Loucy (cell line): Measurements from ENCODE around the gene RGMB.

Experiments
- H2AFZ ChIP-seq: fragments of 200-600 bp; sonication (generic); 2 replicates; pipeline ENCODE4 v1.6.0; 2016; ENCODE audit warnings: antibody characterized with exemption, mild to moderate bottlenecking, low read length, moderate library complexity
- H3F3A ChIP-seq: fragments of 200-600 bp; 2 replicates; pipeline ENCODE4 v1.6.0; 2016; ENCODE audit warnings: antibody characterized with exemption, low read depth, mild to moderate bottlenecking
- H3K27me3 ChIP-seq: fragments of 200-600 bp; sonication (generic); 2 replicates; pipeline ENCODE4 v1.6.1; 2014; ENCODE audit warnings: low read length, mild to moderate bottlenecking; ENCODE audit not compliant: insufficient read depth, poor library complexity, severe bottlenecking
- H3K36me3 ChIP-seq: fragments of 200-600 bp; sonication (generic); 2 replicates; pipeline ENCODE4 v1.6.1; 2016; ENCODE audit warnings: low read length; ENCODE audit not compliant: insufficient read depth
- H3K4me1 ChIP-seq: fragments of 200-600 bp; sonication (generic); 2 replicates; pipeline ENCODE4 v1.5.1; 2014; ENCODE audit warnings: low read length, mild to moderate bottlenecking; ENCODE audit not compliant: insufficient read depth, poor library complexity, severe bottlenecking
- H3K4me2 ChIP-seq: fragments of 200-600 bp; sonication (generic); 2 replicates; pipeline ENCODE4 v1.6.0; 2014; ENCODE audit warnings: antibody characterized with exemption, low read length, low read depth, mild to moderate bottlenecking; ENCODE audit not compliant: poor library complexity, severe bottlenecking
- H3K4me3 ChIP-seq: fragments of 200-600 bp; sonication (generic); 2 replicates; pipeline ENCODE4 v1.5.1; 2014; ENCODE audit warnings: low read length, mild to moderate bottlenecking, mixed read lengths; ENCODE audit not compliant: poor library complexity, severe bottlenecking
- H3K79me2 ChIP-seq: fragments of 200-600 bp; sonication (generic); 2 replicates; pipeline ENCODE4 v1.6.1; 2014; ENCODE audit warnings: low read length; ENCODE audit not compliant: insufficient read depth
- H3K9ac ChIP-seq: fragments of 200-600 bp; sonication (generic); 2 replicates; pipeline ENCODE4 v1.6.0; 2014; ENCODE audit warnings: mild to moderate bottlenecking, low read depth, low read length, moderate library complexity; ENCODE audit not compliant: poor library complexity, severe bottlenecking
- H3K9me2 ChIP-seq: fragments of 200-600 bp; sonication (generic); replicated peaks from 2 replicates; pipeline ENCODE4 v1.6.1; 2016; ENCODE audit warnings: low read depth, low read length, mixed read lengths
- H3K9me3 ChIP-seq: fragments of 200-600 bp; sonication (generic); 2 replicates; pipeline ENCODE4 v1.6.1; 2014; ENCODE audit warnings: mild to moderate bottlenecking, antibody characterized with exemption, low read length, low read depth; ENCODE audit not compliant: insufficient read depth
- H4K20me1 ChIP-seq: fragments of 200-600 bp; sonication (generic); 2 replicates; pipeline ENCODE4 v1.6.0; 2014; ENCODE audit warnings: antibody characterized with exemption, low read length, mild to moderate bottlenecking; ENCODE audit not compliant: insufficient read depth, poor library complexity, severe bottlenecking
- EZH2phosphoT487 ChIP-seq: fragments of 200-600 bp; IDR thresholded peaks from 2 replicates; pipeline ENCODE4 v1.6.1; 2018; ENCODE audit warnings: antibody characterized with exemption, mild to moderate bottlenecking, moderate library complexity, borderline replicate concordance
- TF ChIP-seq, protein P1 (sequence below): fragments of 200-600 bp; sonication (generic); conservative IDR thresholded peaks from 2 replicates; pipeline ENCODE4 v1.5.1; 2014; ENCODE audit warnings: mild to moderate bottlenecking, antibody characterized with exemption, low read length

RGMB gene

DNA sequence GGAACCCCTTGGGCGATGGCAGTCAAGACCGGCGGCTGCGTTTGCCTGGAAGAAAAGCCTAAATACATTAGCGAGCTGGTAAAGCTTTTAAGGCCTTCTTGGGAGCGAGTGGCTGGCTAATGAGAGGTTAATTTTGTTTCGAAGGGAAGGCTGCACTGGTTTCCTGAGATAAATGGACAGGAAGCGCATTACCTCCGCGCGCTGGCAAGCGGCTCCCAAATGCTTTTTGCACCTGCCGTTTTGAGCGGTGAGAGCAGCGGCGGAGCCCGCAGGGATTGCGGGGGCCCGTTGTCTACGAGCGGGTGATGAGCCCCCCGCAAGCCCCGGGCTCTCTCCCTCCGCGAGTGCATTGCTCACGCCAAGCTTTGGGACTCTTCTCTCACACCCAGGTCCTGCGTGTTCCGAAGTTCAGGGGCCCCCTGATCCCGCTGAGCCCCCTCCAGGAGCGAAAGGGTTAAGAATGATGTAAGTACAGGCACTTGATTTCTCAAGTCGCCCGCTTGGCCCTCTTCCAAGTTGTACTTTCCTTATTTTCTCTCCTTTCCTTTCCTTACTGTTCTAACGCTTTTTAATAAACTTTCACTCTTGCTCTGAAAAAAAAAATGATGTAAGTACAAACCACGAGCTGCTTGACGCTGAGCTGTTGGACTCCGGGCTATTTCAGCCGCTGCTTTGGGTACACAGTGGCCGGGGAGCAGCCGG lies 3.1 kb upstream of the RGMB start:
- Histone ChIP-seq H2AFZ (peak overlapping the region; percentile 85), H3K4me2 (peak overlapping the region; percentile 95), H3K79me2 (no peaks in the 10 kb centered on the region), H3F3A (no peaks in the 10 kb centered on the region), H4K20me1 (no peaks in the 10 kb centered on the region), H3K27me3 (peaks cover 21% of the 10 kb centered on the region), H3K9ac (peak overlapping the region; percentile 60), H3K4me3 (peak overlapping the region; percentile 78), H3K9me3 (no peaks in the 10 kb centered on the region), H3K36me3 (no peaks in the 10 kb centered on the region), H3K9me2 (no peaks in the 10 kb centered on the region), H3K4me1 (peaks cover 10% of the 10 kb centered on the region)
- TF ChIP-seq EZH2phosphoT487, result no peak
- TF ChIP-seq, protein P1, sequence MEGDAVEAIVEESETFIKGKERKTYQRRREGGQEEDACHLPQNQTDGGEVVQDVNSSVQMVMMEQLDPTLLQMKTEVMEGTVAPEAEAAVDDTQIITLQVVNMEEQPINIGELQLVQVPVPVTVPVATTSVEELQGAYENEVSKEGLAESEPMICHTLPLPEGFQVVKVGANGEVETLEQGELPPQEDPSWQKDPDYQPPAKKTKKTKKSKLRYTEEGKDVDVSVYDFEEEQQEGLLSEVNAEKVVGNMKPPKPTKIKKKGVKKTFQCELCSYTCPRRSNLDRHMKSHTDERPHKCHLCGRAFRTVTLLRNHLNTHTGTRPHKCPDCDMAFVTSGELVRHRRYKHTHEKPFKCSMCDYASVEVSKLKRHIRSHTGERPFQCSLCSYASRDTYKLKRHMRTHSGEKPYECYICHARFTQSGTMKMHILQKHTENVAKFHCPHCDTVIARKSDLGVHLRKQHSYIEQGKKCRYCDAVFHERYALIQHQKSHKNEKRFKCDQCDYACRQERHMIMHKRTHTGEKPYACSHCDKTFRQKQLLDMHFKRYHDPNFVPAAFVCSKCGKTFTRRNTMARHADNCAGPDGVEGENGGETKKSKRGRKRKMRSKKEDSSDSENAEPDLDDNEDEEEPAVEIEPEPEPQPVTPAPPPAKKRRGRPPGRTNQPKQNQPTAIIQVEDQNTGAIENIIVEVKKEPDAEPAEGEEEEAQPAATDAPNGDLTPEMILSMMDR, result no peak

DNA sequence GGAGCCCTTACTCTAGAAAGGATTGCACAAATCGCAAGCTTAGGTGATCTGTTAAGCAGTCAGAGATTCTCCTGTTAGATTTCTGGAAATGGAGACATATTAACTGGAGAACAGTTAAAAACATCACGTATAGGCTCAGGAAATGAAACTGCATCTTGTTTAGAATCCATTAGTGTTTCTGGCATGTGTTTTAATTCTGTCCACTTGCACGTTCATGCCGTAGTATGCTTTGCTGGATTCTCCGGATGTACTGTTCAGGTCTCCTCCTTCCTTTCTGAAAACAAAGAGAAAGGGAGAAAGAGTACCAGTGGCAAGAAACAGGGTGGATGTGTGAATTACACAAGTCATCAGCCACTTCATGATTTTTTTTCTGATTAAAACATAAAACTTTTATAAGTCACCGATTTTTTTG lies 2.5 kb upstream of the RGMB start:
- H3K4me1 ChIP-seq, result peaks cover 10% of the 10 kb centered on the region
- no peaks in the 10 kb centered on the region for H3K9me3 ChIP-seq
- no peaks in the 10 kb centered on the region for H3K36me3 ChIP-seq
- H3K27me3 ChIP-seq, result peaks cover 25% of the 10 kb centered on the region
- H3F3A ChIP-seq, result no peaks in the 10 kb centered on the region
- H4K20me1 ChIP-seq, result no peaks in the 10 kb centered on the region
- peak overlapping the region; percentile 85 for H2AFZ ChIP-seq
- no peaks in the 10 kb centered on the region for H3K9me2 ChIP-seq
- H3K79me2 ChIP-seq, result no peaks in the 10 kb centered on the region
- H3K4me2 ChIP-seq, result peak overlapping the region; percentile 95
- TF ChIP-seq, protein P1, result no peak
- no peak for TF ChIP-seq EZH2phosphoT487
- peak overlapping the region; percentile 78 for H3K4me3 ChIP-seq
- H3K9ac ChIP-seq, result peak overlapping the region; percentile 60

DNA sequence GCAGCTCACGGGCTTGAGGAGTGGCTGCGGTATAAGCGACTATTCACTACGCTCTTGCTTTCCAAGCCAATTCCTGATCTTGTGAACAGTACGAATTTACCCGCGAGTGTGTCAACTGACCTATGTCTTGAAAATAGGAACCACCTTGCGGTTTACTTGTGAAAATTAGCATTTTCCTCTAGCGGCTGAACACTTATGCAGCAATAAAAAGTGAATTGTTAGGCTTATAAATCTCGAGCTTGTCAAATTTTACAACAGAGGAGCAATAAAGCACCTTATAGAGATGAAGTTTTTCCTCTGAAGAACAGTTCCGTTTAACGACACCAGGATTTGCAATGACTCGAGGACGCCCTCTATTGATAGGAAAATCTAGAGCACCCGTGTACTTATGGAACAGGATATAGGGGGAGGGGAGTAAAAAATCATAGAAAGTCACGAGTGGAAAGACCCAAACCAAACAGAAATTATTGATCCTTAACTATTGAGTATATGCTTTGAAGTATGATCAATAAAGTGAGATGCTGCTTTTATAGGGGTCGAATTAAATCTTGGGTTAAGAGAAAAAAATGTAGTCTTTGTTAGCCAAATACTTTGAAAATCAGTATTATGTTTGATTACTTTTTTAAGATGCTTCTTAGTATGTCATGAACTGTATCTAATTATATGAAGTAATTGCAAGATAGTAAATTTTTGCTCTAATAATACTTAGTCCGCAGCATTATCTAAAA lies 1.9 kb upstream of the RGMB start:
- no peaks in the 10 kb centered on the region for H4K20me1 ChIP-seq
- peak overlapping the region; percentile 85 for H2AFZ ChIP-seq
- no peaks in the 10 kb centered on the region for H3K9me2 ChIP-seq
- H3K9me3 ChIP-seq, result no peaks in the 10 kb centered on the region
- peak overlapping the region; percentile 95 for H3K4me2 ChIP-seq
- peak overlapping the region; percentile 78 for H3K4me3 ChIP-seq
- no peaks in the 10 kb centered on the region for H3K36me3 ChIP-seq
- peaks cover 10% of the 10 kb centered on the region for H3K4me1 ChIP-seq
- no peaks in the 10 kb centered on the region for H3F3A ChIP-seq
- H3K27me3 ChIP-seq, result peaks cover 25% of the 10 kb centered on the region
- peak overlapping the region; percentile 60 for H3K9ac ChIP-seq
- TF ChIP-seq, protein P1, result peak; percentile 70
- TF ChIP-seq EZH2phosphoT487, result no peak
- no peaks in the 10 kb centered on the region for H3K79me2 ChIP-seq
